HCT116 (cell line): ENCODE measurements around the gene TM9SF2. TPM values are rescaled to one million over a fixed set of nuclear protein-coding genes. Genes with fewer than 3 reads are reported as not detected.

Experiments
- ATAC-seq: fragments of 200-7000 bp; cut with Tn5 transposase; 2 replicates; pipeline ENCODE4 v1.9.1; 2020; ENCODE audit warnings: mild to moderate bottlenecking, moderate library complexity
- BruUV-seq: library from RNA; stranded (reverse); fragments of 400-500 nt; replicated peaks from 2 replicates; lab custom pipeline; 2021; lab: Mats Ljungman, UMichigan
- CTCF ChIA-PET: fragments of 300-600 bp; sonication (Branson Sonifier 250); formaldehyde crosslinking; loops from one replicate; lab custom pipeline; 2021; ENCODE audit warnings: antibody characterized with exemption; lab: Charles Lee
- POLR2A ChIA-PET: fragments of 300-600, 350-600 bp; sonication (Branson Sonifier 250); formaldehyde crosslinking; loops from one replicate; lab custom pipeline; 2021; ENCODE audit warnings: antibody characterized with exemption; lab: Charles Lee
- RAD21 ChIA-PET, 2 experiments: fragments of 300-600 bp; sonication (Branson Sonifier 250); formaldehyde crosslinking; loops; one replicate each; lab custom pipeline; 2023; ENCODE audit warnings: low total read pairs in 2 of 2; ENCODE audit not compliant: uncharacterized antibody in 2 of 2, unreplicated experiment in 2 of 2, low non-redundant PET in 1 of 2; lab: Charles Lee
- DNase-seq: peaks from one replicate; pipeline ENCODE4 v3.0.0-alpha.2; 2010; ENCODE audit warnings: low read depth, low spot score
- H2AFZ ChIP-seq: fragments of 200-600 bp; shearing (Covaris generic), sonication (generic); 2 replicates; pipeline ENCODE4 v1.6.1; 2017; ENCODE audit warnings: low read depth, mixed run types, mixed read lengths, antibody characterized with exemption, low read length; ENCODE audit not compliant: poor library complexity, severe bottlenecking
- H3K27ac ChIP-seq: 2 replicates; pipeline ENCODE4 v1.5.1; 2012; ENCODE audit warnings: low read depth, low read length
- H3K27me3 ChIP-seq: fragments of 200-600 bp; sonication (generic); 2 replicates; pipeline ENCODE4 v1.6.1; 2016; ENCODE audit warnings: mixed run types, low read length, mixed read lengths; ENCODE audit not compliant: insufficient read depth
- H3K36me3 ChIP-seq, 2 experiments: fragments of 200-500 bp in 1 of 2; fragments of 200-600 bp in 1 of 2; sonication (Bioruptor generic) in 1 of 2; sonication (generic) in 1 of 2; 2 replicates each; pipeline versions ENCODE4 v1.5.1 to v1.6.1; 2014 to 2016; ENCODE audit warnings: low read length in 2 of 2, inconsistent platforms in 1 of 2, mixed read lengths in 1 of 2, mixed run types in 1 of 2; ENCODE audit not compliant: insufficient read depth in 2 of 2, control insufficient read depth in 1 of 2
- H3K4me1 ChIP-seq, 2 experiments: fragments of 200-600 bp in 1 of 2; sonication (generic) in 1 of 2; 2 replicates each; pipeline versions ENCODE4 v1.5.1 to v1.6.1; 2012 to 2017; ENCODE audit warnings: low read length in 2 of 2, inconsistent platforms in 1 of 2, mild to moderate bottlenecking in 1 of 2, mixed read lengths in 1 of 2, mixed run types in 1 of 2, moderate library complexity in 1 of 2; ENCODE audit not compliant: insufficient read depth in 2 of 2, control insufficient read depth in 1 of 2
- H3K4me2 ChIP-seq: fragments of 200-600 bp; sonication (generic); 2 replicates; pipeline ENCODE4 v1.6.1; 2017; ENCODE audit warnings: mixed run types, low read length, mixed read lengths
- H3K4me3 ChIP-seq, 2 experiments: fragments of 200-600 bp in 1 of 2; sonication (generic) in 1 of 2; replicated peaks in 1 of 2; 2 replicates each; pipeline ENCODE4 v1.5.1; 2011 to 2016; ENCODE audit warnings: low read length in 2 of 2, control low read depth in 1 of 2, low read depth in 1 of 2, mild to moderate bottlenecking in 1 of 2, mixed read lengths in 1 of 2, mixed run types in 1 of 2
- H3K79me2 ChIP-seq: fragments of 200-600 bp; sonication (generic); 2 replicates; pipeline ENCODE4 v1.6.1; 2017; ENCODE audit warnings: mild to moderate bottlenecking, mixed run types, low read length, moderate library complexity, mixed read lengths; ENCODE audit not compliant: insufficient read depth
- H3K9ac ChIP-seq: fragments of 200-600 bp; sonication (generic); 2 replicates; pipeline ENCODE4 v1.6.1; 2016; ENCODE audit warnings: low read length, mixed read lengths
- H3K9me2 ChIP-seq: fragments of 200-600 bp; sonication (generic), shearing (Covaris generic); 2 replicates; pipeline ENCODE4 v1.6.1; 2017; ENCODE audit warnings: mixed run types, mild to moderate bottlenecking, moderate library complexity; ENCODE audit not compliant: insufficient read depth
- H3K9me3 ChIP-seq, 2 experiments: fragments of 200-500 bp in 1 of 2; fragments of 200-600 bp in 1 of 2; sonication (Bioruptor generic) in 1 of 2; sonication (generic) in 1 of 2; 2 replicates each; pipeline ENCODE4 v1.6.1; 2014 to 2017; ENCODE audit warnings: low read length in 2 of 2, mixed read lengths in 2 of 2, inconsistent platforms in 1 of 2, low read depth in 1 of 2, mild to moderate bottlenecking in 1 of 2, mixed run types in 1 of 2, moderate library complexity in 1 of 2; ENCODE audit not compliant: control insufficient read depth in 1 of 2, insufficient read depth in 1 of 2
- H4K20me1 ChIP-seq: fragments of 200-600 bp; sonication (generic), shearing (Covaris generic); 2 replicates; pipeline ENCODE4 v1.6.1; 2017; ENCODE audit warnings: mixed run types, mild to moderate bottlenecking, moderate library complexity; ENCODE audit not compliant: insufficient read depth
- CBX3 ChIP-seq: IDR thresholded peaks from 2 replicates; pipeline ENCODE4 v1.6.1; 2012; ENCODE audit warnings: low read depth
- CEBPB ChIP-seq: IDR thresholded peaks from 2 replicates; pipeline ENCODE4 v1.6.1; 2012; ENCODE audit warnings: low read depth
- CTCF ChIP-seq, 3 experiments: fragments of 200-600 bp in 1 of 3; sonication (generic) in 1 of 3; IDR thresholded peaks in 2 of 3; conservative IDR thresholded peaks in 1 of 3; 2 replicates each; pipeline ENCODE4 v1.5.1; 2012 to 2017; ENCODE audit warnings: low read depth in 2 of 3, low read length in 2 of 3, antibody characterized with exemption in 1 of 3, borderline replicate concordance in 1 of 3, control low read depth in 1 of 3, mild to moderate bottlenecking in 1 of 3, mixed read lengths in 1 of 3, mixed run types in 1 of 3, moderate library complexity in 1 of 3; ENCODE audit not compliant: insufficient read depth in 1 of 3
- EZH2 ChIP-seq: fragments of 200-600 bp; sonication (generic); IDR thresholded peaks from 2 replicates; pipeline ENCODE4 v1.6.1; 2017; ENCODE audit warnings: antibody characterized with exemption, mixed run types
- JUND ChIP-seq: IDR thresholded peaks from 2 replicates; pipeline ENCODE4 v1.6.1; 2012
- MAX ChIP-seq: IDR thresholded peaks from 2 replicates; pipeline ENCODE4 v1.6.1; 2012
- POLR2AphosphoS5 ChIP-seq: IDR thresholded peaks from 2 replicates; pipeline ENCODE4 v1.6.1; 2011; ENCODE audit warnings: mild to moderate bottlenecking, low read depth, low read length, moderate library complexity
- RAD21 ChIP-seq: IDR thresholded peaks from 2 replicates; pipeline ENCODE4 v1.6.1; 2012; ENCODE audit warnings: low read depth, mild to moderate bottlenecking
- SP1 ChIP-seq: IDR thresholded peaks from 2 replicates; pipeline ENCODE4 v1.6.1; 2012; ENCODE audit warnings: low read depth
- SRF ChIP-seq: IDR thresholded peaks from 2 replicates; pipeline ENCODE4 v1.6.1; 2012; ENCODE audit warnings: low read depth
- TCF7L2 ChIP-seq: IDR thresholded peaks from 2 replicates; pipeline ENCODE4 v1.7.0; 2011; ENCODE audit warnings: borderline replicate concordance, inconsistent platforms; ENCODE audit not compliant: insufficient read depth, insufficient read length; ENCODE audit errors: extremely low read depth
- ZBTB33 ChIP-seq: IDR thresholded peaks from 2 replicates; pipeline ENCODE4 v1.6.1; 2011; ENCODE audit warnings: mild to moderate bottlenecking, low read length, moderate library complexity; ENCODE audit not compliant: insufficient replicate concordance; ENCODE audit errors: extremely low read depth
- ZFX ChIP-seq: fragments of 450-650 bp; IDR thresholded peaks from 2 replicates; pipeline ENCODE4 v1.6.1; 2017
- intact Hi-C: fragments of 100-400 bp; cut with micrococcal nuclease; formaldehyde crosslinking; loops from 2 replicates; pipeline ENCODE4 v1.10.0; 2022
- total RNA-seq: library from RNA; stranded (reverse); gene quantifications from one replicate; pipeline ENCODE4 v1.2.1, GENCODE V29; 2021; ENCODE audit not compliant: unreplicated experiment

TM9SF2 gene
- total RNA-seq, 1 experiment from 2014 or later: 77.8 TPM

GRCh38 chr13:99536023-99536422, 34.8 kb downstream of the TM9SF2 start:
- Histone ChIP-seq H3K36me3 (peaks cover 5 to 7% of the 10 kb centered on the region in 2 experiments; a peak in 2 of 4 replicates), H3K9ac (no peak overlapping the region), H3K4me1 (no peaks in the 10 kb centered on the region), H3K79me2 (peaks cover 14% of the 10 kb centered on the region; the same call in 1 of the 2 replicates), H3K4me3 (no peak overlapping the region), H3K4me2 (no peak overlapping the region), H3K9me3 (no peaks in the 10 kb centered on the region), H3K27me3 (no peaks in the 10 kb centered on the region), H3K27ac (no peak overlapping the region), H3K9me2 (no peaks in the 10 kb centered on the region), H2AFZ (no peak overlapping the region), H4K20me1 (0 out of 2 replicates have a peak, but pooled peaks cover 4% of the 10 kb centered on the region)
- ChIA-PET POLR2A (no interaction called here), RAD21 (no interaction called here), CTCF (no interaction called here)
- BruUV-seq: no TSS peak
- intact Hi-C loops: no loop called here
- no peak for ATAC-seq
- DNase-seq: no peak
- TF ChIP-seq EZH2 (no peak), RAD21 (no peak), CBX3 (no peak), JUND (no peak), MAX (no peak), SRF (no peak), CEBPB (no peak), TCF7L2 (no peak), SP1 (no peak), ZFX (no peak), POLR2AphosphoS5 (no peak), CTCF (IDR thresholded peaks at IDR 0.05 in 2 of 3, conservative IDR thresholded peaks at IDR 0.05 in 1 of 3; ENCODE audit: borderline replicate concordance in 1 of 3, insufficient read depth in 1 of 3, low read depth in 2 of 3, low read length in 2 of 3) (no peak), ZBTB33 (no peak)
- TF ChIP-seq, all 23 proteins: peak for 0
